Pancreas (tissue), 10 donors: ENCODE results near the gene POLR2H. TPM values are rescaled to one million over a fixed set of nuclear protein-coding genes. Genes with fewer than 3 reads are reported as not detected.

ENCODE experiments used
- ATAC-seq, 4 donors: fragments of 200-7000 bp; cut with Tn5 transposase; one replicate each; pipeline versions ENCODE4 v1.8.0 to v1.9.1; 2020; ENCODE audit warnings: mild to moderate bottlenecking in 4 of 4, moderate library complexity in 4 of 4
- DNase-seq, 6 donors: peaks; one replicate each; pipeline ENCODE4 v3.0.0-alpha.2; 2020
- FAIRE-seq: peaks from 2 replicates; lab custom pipeline; 2012; peaks lifted over from hg19 to GRCh38; lab: Jason Lieb, UNC
- H3K27ac ChIP-seq, 4 donors: fragments of 200-600 bp; sonication (generic); 1 replicate in 3 of 4; 2 replicates in 1 of 4; pipeline versions ENCODE4 v1.5.0 to v1.8.0; 2020
- H3K27me3 ChIP-seq, 4 donors: fragments of 200-600 bp; one replicate each; pipeline ENCODE4 v1.8.0; 2021
- H3K36me3 ChIP-seq, 3 donors: fragments of 200-600 bp; sonication (generic) in 1 of 3; one replicate each; pipeline versions ENCODE4 v1.5.0 to v1.8.0; 2020 to 2021
- H3K4me1 ChIP-seq, 3 donors: fragments of 200-600 bp; one replicate each; pipeline ENCODE4 v1.8.0; 2021
- H3K4me3 ChIP-seq, 4 donors: fragments of 200-600 bp; sonication (generic) in 2 of 4; one replicate each; pipeline versions ENCODE4 v1.5.0 to v1.8.0; 2020 to 2021
- H3K9me3 ChIP-seq, 4 donors: fragments of 200-600 bp; one replicate each; pipeline ENCODE4 v1.8.0; 2021
- CTCF ChIP-seq, 4 donors: fragments of 200-600 bp; sonication (generic) in 3 of 4; IDR thresholded peaks; one replicate each; pipeline versions ENCODE4 v1.5.0 to v1.8.0; 2021; ENCODE audit warnings: antibody characterized with exemption in 4 of 4
- WGBS, 2 donors: extraction: QIAGEN DNeasy Blood & Tissue Kit; methylation state at CpG; one replicate each; pipeline ENCODE4 v1.1.7; 2013; 5-methylcytosine and 5-hydroxymethylcytosine counted together
- intact Hi-C, 3 donors: fragments of 100-400 bp; cut with DNase I; formaldehyde crosslinking; loops; one replicate each; pipeline versions ENCODE4 v1.11.1 to v1.14.2; 2022
- polyA plus RNA-seq, 2 donors: library from polyadenylated mRNA; stranded (reverse); fragments of 200-250 nt; gene quantifications; one replicate each; pipeline ENCODE4 v1.2.3, GENCODE V29; 2013
- total RNA-seq, 6 donors: library from RNA; stranded (reverse); fragmentation: NEBNext Ultra II Directional in 4 of 6; extraction: Animal tissue kit (Norgen Biotek cat#: 25700) in 4 of 6; gene quantifications; one replicate each; pipeline versions ENCODE4 v1.2.1 to v1.2.4, GENCODE V29; 2021 to 2023
- donor health status: healthy with polysubstance abuse.
- donor health status: DM: no; HTN: no; CAD: no; lungs with moderate emphysema.
- donor health status: DM: no; HTN: no; CAD: no.
- donor health status: control.
- donor health status: control.
- donor health status: Bipolar disorder and iron deficiency.
- donor health status: DM: yes; HTN: yes; CAD: no.
- donor health status: DM: no; HTN: no; CAD: no.
- donor health status: DM: no; HTN: no; CAD: no.
- donor health status: DM: yes; HTN: yes; CAD: no.

POLR2H gene
- total and polyA plus RNA-seq, 8 donors: 19.7 to 116 (median 28.8) TPM

- TF ChIP-seq CTCF (IDR thresholded peaks at IDR 0.05): no peak
- Histone ChIP-seq H3K27ac (no peak overlapping the region), H3K4me3 (no peak overlapping the region), H3K27me3 (no peaks in the 10 kb centered on the region), H3K36me3 (no peaks in the 10 kb centered on the region), H3K9me3 (no peaks in the 10 kb centered on the region), H3K4me1 (peaks cover 0 to 3% (median 3%) of the 10 kb centered on the region in 3 donors)
- DNase-seq: peak in 1 of 6 donors; percentile 63
- no peak for ATAC-seq
- intact Hi-C loops: no loop called here
- 91 to 92% methylated on average over 24 of the region's 24 CpGs for WGBS, 2 donors
- FAIRE-seq: no peak
Observed at GRCh38 chr3:184357248-184358123, 4.0 kb upstream of the POLR2H start.

- no peaks in the 10 kb centered on the region for H3K9me3 ChIP-seq
- 90 to 93% methylated on average over 12 of the region's 12 CpGs for WGBS, 2 donors
- ATAC-seq: no peak
- no peak overlapping the region for H3K27ac ChIP-seq
- no peaks in the 10 kb centered on the region for H3K27me3 ChIP-seq
- peak in 1 of 6 donors; percentile 44 for DNase-seq
- FAIRE-seq: no peak
- no peaks in the 10 kb centered on the region for H3K36me3 ChIP-seq
- H3K4me1 ChIP-seq: no peaks in the 10 kb centered on the region
- TF ChIP-seq CTCF (IDR thresholded peaks at IDR 0.05): no peak
- intact Hi-C loops: no loop called here
- no peak overlapping the region for H3K4me3 ChIP-seq
Observed at GRCh38 chr3:184358124-184358767, 3.3 kb upstream of the POLR2H start.

GRCh38 chr3:184358921-184359350 lies 2.6 kb upstream of the POLR2H start:
- no peak for TF ChIP-seq CTCF (IDR thresholded peaks at IDR 0.05)
- no peak for FAIRE-seq

GRCh38 chr3:184359610-184360009 lies 1.9 kb upstream of the POLR2H start:
- intact Hi-C loops: no loop called here
- peak in 5 of 6 donors; percentile 45 to 71 (median 57) for DNase-seq
- FAIRE-seq: no peak
- no peaks in the 10 kb centered on the region for H3K27me3 ChIP-seq
- H3K4me3 ChIP-seq: no peak overlapping the region
- H3K27ac ChIP-seq: no peak overlapping the region
- H3K36me3 ChIP-seq: no peaks in the 10 kb centered on the region
- 60 to 82% methylated on average over 9 of the region's 9 CpGs for WGBS, 2 donors
- peaks cover 0 to 8% (median 0%) of the 10 kb centered on the region in 3 donors for H3K4me1 ChIP-seq
- no peak for TF ChIP-seq CTCF (IDR thresholded peaks at IDR 0.05)
- ATAC-seq: no peak
- no peaks in the 10 kb centered on the region for H3K9me3 ChIP-seq

More at GRCh38 chr3:184358921-184359350, 2.6 kb upstream of the POLR2H start:
- DNase-seq (peak in 3 of 6 donors; percentile 11 to 55 (median 34)), ATAC-seq (no peak)
- 49 to 56% methylated on average over 14 of the region's 14 CpGs for WGBS, 2 donors
- no peaks in the 10 kb centered on the region for H3K9me3 ChIP-seq
- H3K36me3 ChIP-seq: no peaks in the 10 kb centered on the region
- H3K27me3 ChIP-seq: no peaks in the 10 kb centered on the region
- intact Hi-C loops: no loop called here
- peaks cover 0 to 1% (median 0%) of the 10 kb centered on the region in 3 donors for H3K4me1 ChIP-seq
- no peak overlapping the region for H3K4me3 ChIP-seq
- no peak overlapping the region for H3K27ac ChIP-seq
